WTC11 (cell line): ENCODE measurements around the gene PRR19. TPM values are rescaled to one million over a fixed set of nuclear protein-coding genes. Genes with fewer than 3 reads are reported as not detected.

ENCODE experiments used
- ATAC-seq: fragments of 200-7000 bp; cut with Tn5 transposase; 2 replicates; pipeline ENCODE4 v1.10.0; 2021; ENCODE audit warnings: mild to moderate bottlenecking, moderate library complexity
- CTCF ChIA-PET: fragments of 300-600 bp; sonication (Branson Sonifier 250); formaldehyde crosslinking; loops from one replicate; lab custom pipeline; 2021; ENCODE audit warnings: antibody characterized with exemption; lab: Charles Lee
- POLR2A ChIA-PET: fragments of 350-600 bp; sonication (Branson Sonifier 250); formaldehyde crosslinking; loops from one replicate; lab custom pipeline; 2021; ENCODE audit warnings: antibody characterized with exemption; lab: Charles Lee
- DNase-seq: peaks from one replicate; pipeline ENCODE4 v3.0.0; 2021; ENCODE audit warnings: low spot score
- H3K27ac Mint-ChIP-seq: 2 replicates; pipeline ENCODE4 v1.8.0; 2021; ENCODE audit warnings: mixed read lengths
- H3K27me3 Mint-ChIP-seq: 2 replicates; pipeline ENCODE4 v1.8.0; 2021; ENCODE audit warnings: low read depth, mild to moderate bottlenecking, moderate library complexity, mixed read lengths
- H3K36me3 Mint-ChIP-seq: 2 replicates; pipeline ENCODE4 v1.8.0; 2021; ENCODE audit warnings: mixed read lengths
- H3K4me1 Mint-ChIP-seq: 2 replicates; pipeline ENCODE4 v1.8.0; 2022; ENCODE audit warnings: mixed read lengths
- H3K4me3 Mint-ChIP-seq: 2 replicates; pipeline ENCODE4 v1.8.0; 2021; ENCODE audit warnings: mild to moderate bottlenecking, moderate library complexity, mixed read lengths
- H3K9me3 Mint-ChIP-seq: 2 replicates; pipeline ENCODE4 v1.8.0; 2021; ENCODE audit warnings: mixed read lengths
- ATF6 ChIP-seq: sonication (generic); formaldehyde crosslinking; IDR thresholded peaks from 2 replicates; pipeline ENCODE4 v1.8.1; 2023; ENCODE audit warnings: mild to moderate bottlenecking, missing genetic modification reagents
- HMGA2 ChIP-seq: fragments of 250-450 bp; sonication (Bioruptor Pico); IDR thresholded peaks from 2 replicates; pipeline ENCODE4 v1.4.0; 2021; ENCODE audit warnings: mild to moderate bottlenecking, moderate library complexity
- JUN ChIP-seq: sonication (generic); formaldehyde crosslinking; IDR thresholded peaks from 2 replicates; pipeline ENCODE4 v1.8.0; 2023; ENCODE audit warnings: mild to moderate bottlenecking, missing genetic modification reagents
- MXD4 ChIP-seq: fragments of 250-450 bp; sonication (Bioruptor Pico); IDR thresholded peaks from 2 replicates; pipeline ENCODE4 v1.8.0; 2021; ENCODE audit warnings: mild to moderate bottlenecking, moderate library complexity, borderline replicate concordance
- ZNF121 ChIP-seq: sonication (generic); formaldehyde crosslinking; IDR thresholded peaks from 2 replicates; pipeline ENCODE4 v1.8.0; 2023; ENCODE audit warnings: missing genetic modification reagents
- ZNF263 ChIP-seq: sonication (generic); formaldehyde crosslinking; IDR thresholded peaks from 2 replicates; pipeline ENCODE4 v1.8.1; 2022; ENCODE audit warnings: low read depth, mild to moderate bottlenecking, moderate library complexity, missing genetic modification reagents
- ZNF532 ChIP-seq: fragments of 250-450 bp; sonication (Bioruptor Pico); IDR thresholded peaks from 2 replicates; pipeline ENCODE4 v1.9.0; 2021; ENCODE audit warnings: mild to moderate bottlenecking, borderline replicate concordance
- total RNA-seq: library from RNA; stranded (reverse); gene quantifications from 3 replicates; pipeline ENCODE4 v1.2.3, GENCODE V29; 2021
- TF ChIP-seq, protein P1 (sequence below): sonication (generic); formaldehyde crosslinking; IDR thresholded peaks from 2 replicates; pipeline ENCODE4 v1.8.0; 2022; ENCODE audit warnings: missing genetic modification reagents
- TF ChIP-seq, protein P2 (sequence below): sonication (generic); formaldehyde crosslinking; IDR thresholded peaks from 2 replicates; pipeline ENCODE4 v1.8.1; 2023; ENCODE audit warnings: mild to moderate bottlenecking, missing genetic modification reagents, borderline replicate concordance
- TF ChIP-seq, protein P3 (sequence below): fragments of 200-600 bp; IDR thresholded peaks from 2 replicates; pipeline ENCODE4 v1.8.0; 2022; ENCODE audit warnings: antibody characterized with exemption
- TF ChIP-seq, protein P4 (sequence below): sonication (generic); formaldehyde crosslinking; IDR thresholded peaks from 2 replicates; pipeline ENCODE4 v1.8.1; 2022; ENCODE audit warnings: low read depth, missing genetic modification reagents, borderline replicate concordance

PRR19 gene
- total RNA-seq, 1 experiment from 2014 or later = 3.7 TPM

- CTCF ChIA-PET = interaction anchor here (0.7 to 3.0 kb wide), 8 partner anchors 9 to 221 kb away, joined by 3 to 32 read pairs (median 4); partner anchors contain the start of genes GSK3A and PAFAH1B3
- DNase-seq = no peak
- Mint-ChIP-seq H3K4me3 (peak overlapping the region; percentile 82), H3K27ac (peak overlapping the region; percentile 69; the same call in 1 of the 2 replicates), H3K9me3 (no peaks in the 10 kb centered on the region), H3K27me3 (peaks cover 20% of the 10 kb centered on the region)
- TF ChIP-seq ZNF121 (CRISPR knock-in tag) = no peak
- TF ChIP-seq, protein P1, sequence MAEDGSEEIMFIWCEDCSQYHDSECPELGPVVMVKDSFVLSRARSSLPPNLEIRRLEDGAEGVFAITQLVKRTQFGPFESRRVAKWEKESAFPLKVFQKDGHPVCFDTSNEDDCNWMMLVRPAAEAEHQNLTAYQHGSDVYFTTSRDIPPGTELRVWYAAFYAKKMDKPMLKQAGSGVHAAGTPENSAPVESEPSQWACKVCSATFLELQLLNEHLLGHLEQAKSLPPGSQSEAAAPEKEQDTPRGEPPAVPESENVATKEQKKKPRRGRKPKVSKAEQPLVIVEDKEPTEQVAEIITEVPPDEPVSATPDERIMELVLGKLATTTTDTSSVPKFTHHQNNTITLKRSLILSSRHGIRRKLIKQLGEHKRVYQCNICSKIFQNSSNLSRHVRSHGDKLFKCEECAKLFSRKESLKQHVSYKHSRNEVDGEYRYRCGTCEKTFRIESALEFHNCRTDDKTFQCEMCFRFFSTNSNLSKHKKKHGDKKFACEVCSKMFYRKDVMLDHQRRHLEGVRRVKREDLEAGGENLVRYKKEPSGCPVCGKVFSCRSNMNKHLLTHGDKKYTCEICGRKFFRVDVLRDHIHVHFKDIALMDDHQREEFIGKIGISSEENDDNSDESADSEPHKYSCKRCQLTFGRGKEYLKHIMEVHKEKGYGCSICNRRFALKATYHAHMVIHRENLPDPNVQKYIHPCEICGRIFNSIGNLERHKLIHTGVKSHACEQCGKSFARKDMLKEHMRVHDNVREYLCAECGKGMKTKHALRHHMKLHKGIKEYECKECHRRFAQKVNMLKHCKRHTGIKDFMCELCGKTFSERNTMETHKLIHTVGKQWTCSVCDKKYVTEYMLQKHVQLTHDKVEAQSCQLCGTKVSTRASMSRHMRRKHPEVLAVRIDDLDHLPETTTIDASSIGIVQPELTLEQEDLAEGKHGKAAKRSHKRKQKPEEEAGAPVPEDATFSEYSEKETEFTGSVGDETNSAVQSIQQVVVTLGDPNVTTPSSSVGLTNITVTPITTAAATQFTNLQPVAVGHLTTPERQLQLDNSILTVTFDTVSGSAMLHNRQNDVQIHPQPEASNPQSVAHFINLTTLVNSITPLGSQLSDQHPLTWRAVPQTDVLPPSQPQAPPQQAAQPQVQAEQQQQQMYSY (CRISPR knock-in tag) = no peak
- TF ChIP-seq, protein P2, sequence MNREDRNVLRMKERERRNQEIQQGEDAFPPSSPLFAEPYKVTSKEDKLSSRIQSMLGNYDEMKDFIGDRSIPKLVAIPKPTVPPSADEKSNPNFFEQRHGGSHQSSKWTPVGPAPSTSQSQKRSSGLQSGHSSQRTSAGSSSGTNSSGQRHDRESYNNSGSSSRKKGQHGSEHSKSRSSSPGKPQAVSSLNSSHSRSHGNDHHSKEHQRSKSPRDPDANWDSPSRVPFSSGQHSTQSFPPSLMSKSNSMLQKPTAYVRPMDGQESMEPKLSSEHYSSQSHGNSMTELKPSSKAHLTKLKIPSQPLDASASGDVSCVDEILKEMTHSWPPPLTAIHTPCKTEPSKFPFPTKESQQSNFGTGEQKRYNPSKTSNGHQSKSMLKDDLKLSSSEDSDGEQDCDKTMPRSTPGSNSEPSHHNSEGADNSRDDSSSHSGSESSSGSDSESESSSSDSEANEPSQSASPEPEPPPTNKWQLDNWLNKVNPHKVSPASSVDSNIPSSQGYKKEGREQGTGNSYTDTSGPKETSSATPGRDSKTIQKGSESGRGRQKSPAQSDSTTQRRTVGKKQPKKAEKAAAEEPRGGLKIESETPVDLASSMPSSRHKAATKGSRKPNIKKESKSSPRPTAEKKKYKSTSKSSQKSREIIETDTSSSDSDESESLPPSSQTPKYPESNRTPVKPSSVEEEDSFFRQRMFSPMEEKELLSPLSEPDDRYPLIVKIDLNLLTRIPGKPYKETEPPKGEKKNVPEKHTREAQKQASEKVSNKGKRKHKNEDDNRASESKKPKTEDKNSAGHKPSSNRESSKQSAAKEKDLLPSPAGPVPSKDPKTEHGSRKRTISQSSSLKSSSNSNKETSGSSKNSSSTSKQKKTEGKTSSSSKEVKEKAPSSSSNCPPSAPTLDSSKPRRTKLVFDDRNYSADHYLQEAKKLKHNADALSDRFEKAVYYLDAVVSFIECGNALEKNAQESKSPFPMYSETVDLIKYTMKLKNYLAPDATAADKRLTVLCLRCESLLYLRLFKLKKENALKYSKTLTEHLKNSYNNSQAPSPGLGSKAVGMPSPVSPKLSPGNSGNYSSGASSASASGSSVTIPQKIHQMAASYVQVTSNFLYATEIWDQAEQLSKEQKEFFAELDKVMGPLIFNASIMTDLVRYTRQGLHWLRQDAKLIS = no peak
- TF ChIP-seq ZNF532 = no peak
- no peak for TF ChIP-seq ATF6 (CRISPR knock-in tag)
- TF ChIP-seq, protein P3, sequence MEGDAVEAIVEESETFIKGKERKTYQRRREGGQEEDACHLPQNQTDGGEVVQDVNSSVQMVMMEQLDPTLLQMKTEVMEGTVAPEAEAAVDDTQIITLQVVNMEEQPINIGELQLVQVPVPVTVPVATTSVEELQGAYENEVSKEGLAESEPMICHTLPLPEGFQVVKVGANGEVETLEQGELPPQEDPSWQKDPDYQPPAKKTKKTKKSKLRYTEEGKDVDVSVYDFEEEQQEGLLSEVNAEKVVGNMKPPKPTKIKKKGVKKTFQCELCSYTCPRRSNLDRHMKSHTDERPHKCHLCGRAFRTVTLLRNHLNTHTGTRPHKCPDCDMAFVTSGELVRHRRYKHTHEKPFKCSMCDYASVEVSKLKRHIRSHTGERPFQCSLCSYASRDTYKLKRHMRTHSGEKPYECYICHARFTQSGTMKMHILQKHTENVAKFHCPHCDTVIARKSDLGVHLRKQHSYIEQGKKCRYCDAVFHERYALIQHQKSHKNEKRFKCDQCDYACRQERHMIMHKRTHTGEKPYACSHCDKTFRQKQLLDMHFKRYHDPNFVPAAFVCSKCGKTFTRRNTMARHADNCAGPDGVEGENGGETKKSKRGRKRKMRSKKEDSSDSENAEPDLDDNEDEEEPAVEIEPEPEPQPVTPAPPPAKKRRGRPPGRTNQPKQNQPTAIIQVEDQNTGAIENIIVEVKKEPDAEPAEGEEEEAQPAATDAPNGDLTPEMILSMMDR = no peak
- no peak for TF ChIP-seq JUN (CRISPR knock-in tag)
- no peak for TF ChIP-seq ZNF263 (CRISPR knock-in tag)
- TF ChIP-seq MXD4 (CRISPR knock-in tag) = no peak
- no peak for TF ChIP-seq HMGA2 (CRISPR knock-in tag)
- TF ChIP-seq, protein P4, sequence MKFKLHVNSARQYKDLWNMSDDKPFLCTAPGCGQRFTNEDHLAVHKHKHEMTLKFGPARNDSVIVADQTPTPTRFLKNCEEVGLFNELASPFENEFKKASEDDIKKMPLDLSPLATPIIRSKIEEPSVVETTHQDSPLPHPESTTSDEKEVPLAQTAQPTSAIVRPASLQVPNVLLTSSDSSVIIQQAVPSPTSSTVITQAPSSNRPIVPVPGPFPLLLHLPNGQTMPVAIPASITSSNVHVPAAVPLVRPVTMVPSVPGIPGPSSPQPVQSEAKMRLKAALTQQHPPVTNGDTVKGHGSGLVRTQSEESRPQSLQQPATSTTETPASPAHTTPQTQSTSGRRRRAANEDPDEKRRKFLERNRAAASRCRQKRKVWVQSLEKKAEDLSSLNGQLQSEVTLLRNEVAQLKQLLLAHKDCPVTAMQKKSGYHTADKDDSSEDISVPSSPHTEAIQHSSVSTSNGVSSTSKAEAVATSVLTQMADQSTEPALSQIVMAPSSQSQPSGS = no peak
- TF ChIP-seq, all 79 proteins: peak for 0
- Mint-ChIP-seq H3K4me1 (peaks cover 24% of the 10 kb centered on the region), H3K36me3 (no peaks in the 10 kb centered on the region)
- ATAC-seq = peak; percentile 21
- POLR2A ChIA-PET = interaction anchor here (0.9 to 1.6 kb wide), 5 partner anchors 10 to 25 kb away, joined by 4 to 13 read pairs (median 6); no protein-coding TSS in a partner anchor
Observed at GRCh38 chr19:42255766-42256745, 45.9 kb upstream of the PRR19 start.
